ENCODE results near the gene NETO2. TPM values are rescaled to one million over a fixed set of nuclear protein-coding genes. Genes with fewer than 3 reads are reported as not detected.
"Not testable (repeated sequence)": the region's sequence is repeated elsewhere in the genome, so short reads cannot be mapped to it uniquely, and the experiment has no call there.

The NETO2 gene
- polyA plus RNA-seq, 2 donors = 3.0 to 5.0 TPM

DNA sequence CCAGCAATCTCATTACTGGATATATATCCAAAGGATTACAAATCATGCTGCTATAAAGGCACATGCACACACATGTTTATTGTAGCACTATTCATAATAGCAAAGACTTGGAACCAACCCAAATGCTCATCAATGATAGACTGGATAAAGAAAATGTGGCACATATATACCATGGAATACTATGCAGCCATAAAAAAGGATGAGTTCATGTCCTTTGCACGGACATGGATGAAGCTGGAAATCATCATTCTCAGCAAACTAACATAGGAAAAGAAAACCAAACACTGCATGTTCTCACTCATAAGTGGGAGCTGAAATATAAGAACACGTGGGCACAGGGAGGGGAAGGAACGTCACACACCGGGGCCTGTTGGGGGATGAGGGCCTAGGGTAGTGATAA lies 40.8 kb downstream of the NETO2 start:
- not testable (repeated sequence) for H3K27me3 ChIP-seq (ENCODE audit: control insufficient read depth in 1 of 2, insufficient read depth in 2 of 2, low read length in 2 of 2); H3K4me1 ChIP-seq (ENCODE audit: control insufficient read depth in 2 of 2, insufficient read depth in 2 of 2, low read length in 1 of 2)
- 94 to 99% methylated on average over 4 of the region's 4 CpGs for WGBS, 2 donors

DNA sequence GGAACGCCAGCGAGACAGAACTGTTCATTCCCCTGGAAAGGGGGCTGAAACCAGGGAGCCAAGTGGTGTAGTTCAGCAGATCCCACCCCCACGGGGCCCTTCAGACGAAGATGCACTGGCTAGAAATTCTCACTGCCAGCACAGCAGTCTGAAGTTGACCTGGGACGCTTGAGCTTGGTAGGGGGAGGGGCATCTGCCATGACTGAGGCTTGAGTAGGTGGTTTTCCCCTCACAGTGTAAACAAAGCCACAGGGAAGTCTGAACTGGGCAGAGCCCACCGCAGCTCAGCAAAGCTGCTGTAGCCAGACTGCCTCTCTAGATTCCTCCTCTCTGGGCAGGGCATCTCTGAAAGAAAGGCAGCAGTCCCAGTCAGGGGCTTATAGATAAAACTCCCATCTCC lies 46.6 kb downstream of the NETO2 start:
- not testable (repeated sequence) for H3K27me3 ChIP-seq (ENCODE audit: control insufficient read depth in 1 of 2, insufficient read depth in 2 of 2, low read length in 2 of 2); H3K36me3 ChIP-seq (ENCODE audit: control insufficient read depth in 2 of 2, insufficient read depth in 2 of 2, low read length in 1 of 2); H3K4me3 ChIP-seq (ENCODE audit: low read depth in 1 of 2, low read length in 2 of 2); H3K9me3 ChIP-seq (ENCODE audit: control insufficient read depth in 2 of 2, insufficient read depth in 1 of 2, low read depth in 1 of 2, low read length in 1 of 2); H3K27ac ChIP-seq (ENCODE audit: low read depth in 2 of 2, low read length in 1 of 2); H3K4me1 ChIP-seq (ENCODE audit: control insufficient read depth in 2 of 2, insufficient read depth in 2 of 2, low read length in 1 of 2)
- 82 to 86% methylated on average over 6 of the region's 6 CpGs for WGBS, 2 donors

More for the DNA sequence above, 40.8 kb downstream of the NETO2 start:
- H3K4me3 ChIP-seq (ENCODE audit: low read depth in 1 of 2, low read length in 2 of 2); H3K9me3 ChIP-seq (ENCODE audit: control insufficient read depth in 2 of 2, insufficient read depth in 1 of 2, low read depth in 1 of 2, low read length in 1 of 2); H3K27ac ChIP-seq (ENCODE audit: low read depth in 2 of 2, low read length in 1 of 2); H3K36me3 ChIP-seq (ENCODE audit: control insufficient read depth in 2 of 2, insufficient read depth in 2 of 2, low read length in 1 of 2): not testable (repeated sequence)

DNA sequence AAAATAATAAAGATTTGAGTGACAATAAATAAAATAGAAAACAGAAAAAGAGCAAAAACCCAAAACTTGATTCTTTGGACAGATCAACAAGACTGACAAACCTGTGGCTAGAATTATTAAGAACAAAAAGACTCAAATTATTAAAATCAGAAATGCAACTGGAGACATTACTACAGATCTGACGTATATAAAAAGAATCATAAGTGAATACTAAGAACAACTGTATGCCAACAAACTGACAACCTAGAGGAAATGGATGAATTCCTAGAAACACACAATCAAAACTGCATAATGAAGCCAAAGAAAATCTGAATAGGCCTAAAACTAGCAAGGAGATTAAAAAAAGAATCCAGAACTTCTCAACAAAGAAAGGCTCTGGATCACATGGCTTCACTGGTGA lies 47.4 kb downstream of the NETO2 start:
- Histone ChIP-seq H3K36me3 (ENCODE audit: control insufficient read depth in 2 of 2, insufficient read depth in 2 of 2, low read length in 1 of 2) (no peaks in the 10 kb centered on the region), H3K27ac (ENCODE audit: low read depth in 2 of 2, low read length in 1 of 2) (no peak overlapping the region), H3K4me3 (ENCODE audit: low read depth in 1 of 2, low read length in 2 of 2) (no peak overlapping the region), H3K4me1 (ENCODE audit: control insufficient read depth in 2 of 2, insufficient read depth in 2 of 2, low read length in 1 of 2) (no peaks in the 10 kb centered on the region), H3K9me3 (ENCODE audit: control insufficient read depth in 2 of 2, insufficient read depth in 1 of 2, low read depth in 1 of 2, low read length in 1 of 2) (no peaks in the 10 kb centered on the region), H3K27me3 (ENCODE audit: control insufficient read depth in 1 of 2, insufficient read depth in 2 of 2, low read length in 2 of 2) (no peaks in the 10 kb centered on the region)
- 71 to 79% methylated on average over 1 of the region's 1 CpG for WGBS, 2 donors

DNA sequence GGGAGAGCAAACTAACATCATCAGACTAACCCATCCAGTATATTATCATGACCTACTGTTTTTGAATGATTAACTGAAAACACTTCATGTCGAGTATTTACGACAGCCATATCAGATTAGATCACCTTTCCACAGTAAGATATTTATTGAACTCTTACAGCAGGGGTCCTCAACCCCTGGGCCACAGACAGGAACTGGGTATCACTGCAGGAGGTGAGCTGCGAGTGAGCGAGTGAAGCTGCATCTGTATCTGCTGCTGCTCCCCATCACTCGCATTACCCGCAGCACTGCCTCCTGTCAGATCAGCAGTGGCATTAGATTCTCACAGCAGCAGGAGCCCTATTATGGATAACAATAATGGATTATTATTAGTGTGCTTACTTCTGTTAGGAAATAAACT lies 59.5 kb downstream of the NETO2 start:
- Histone ChIP-seq H3K9me3 (ENCODE audit: control insufficient read depth in 2 of 2, insufficient read depth in 1 of 2, low read depth in 1 of 2, low read length in 1 of 2) (no peaks in the 10 kb centered on the region), H3K4me1 (ENCODE audit: control insufficient read depth in 2 of 2, insufficient read depth in 2 of 2, low read length in 1 of 2) (no peaks in the 10 kb centered on the region), H3K27me3 (ENCODE audit: control insufficient read depth in 1 of 2, insufficient read depth in 2 of 2, low read length in 2 of 2) (no peaks in the 10 kb centered on the region), H3K4me3 (ENCODE audit: low read depth in 1 of 2, low read length in 2 of 2) (no peak overlapping the region), H3K36me3 (ENCODE audit: control insufficient read depth in 2 of 2, insufficient read depth in 2 of 2, low read length in 1 of 2) (no peaks in the 10 kb centered on the region), H3K27ac (ENCODE audit: low read depth in 2 of 2, low read length in 1 of 2) (no peak overlapping the region)
- 90 to 94% methylated on average over 6 of the region's 6 CpGs for WGBS, 2 donors

DNA sequence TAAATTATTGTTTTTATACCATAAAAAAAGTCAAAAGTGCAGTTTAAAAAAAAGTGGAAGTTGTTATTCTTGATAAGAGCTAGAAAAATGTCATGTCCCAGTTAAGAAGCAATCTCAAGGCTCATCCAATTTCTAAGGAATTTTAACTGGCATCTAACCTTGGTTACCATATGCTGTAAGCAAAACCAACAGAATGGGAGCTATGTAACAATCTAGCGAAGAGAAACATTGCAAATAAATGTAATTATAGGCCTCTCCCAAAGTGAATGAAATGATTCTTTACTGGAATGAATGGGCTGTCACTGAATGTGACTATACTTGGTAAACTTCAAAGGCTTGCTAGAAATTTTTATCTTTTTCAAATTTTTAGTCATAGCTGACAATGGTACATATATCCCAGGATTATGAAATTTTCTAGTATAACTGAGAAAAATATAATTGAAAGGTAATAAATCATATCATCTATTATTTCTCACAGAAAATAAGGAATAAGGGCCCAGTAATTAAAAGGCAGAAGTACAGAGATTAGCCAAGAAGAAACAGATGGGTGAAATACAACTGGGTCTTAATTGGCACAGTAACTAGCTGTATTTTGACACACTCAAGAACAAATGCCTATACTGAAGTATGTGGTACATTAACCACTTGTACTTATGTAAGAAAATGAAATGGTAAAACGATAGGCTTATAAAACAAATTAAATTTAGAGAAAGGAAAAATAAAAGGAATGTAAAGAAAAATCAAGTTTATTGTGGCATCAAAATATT lies 61.5 kb downstream of the NETO2 start:
- Histone ChIP-seq H3K27me3 (ENCODE audit: control insufficient read depth in 1 of 2, insufficient read depth in 2 of 2, low read length in 2 of 2) (no peaks in the 10 kb centered on the region), H3K27ac (ENCODE audit: low read depth in 2 of 2, low read length in 1 of 2) (no peak overlapping the region), H3K4me1 (ENCODE audit: control insufficient read depth in 2 of 2, insufficient read depth in 2 of 2, low read length in 1 of 2) (no peaks in the 10 kb centered on the region), H3K9me3 (ENCODE audit: control insufficient read depth in 2 of 2, insufficient read depth in 1 of 2, low read depth in 1 of 2, low read length in 1 of 2) (no peaks in the 10 kb centered on the region), H3K4me3 (ENCODE audit: low read depth in 1 of 2, low read length in 2 of 2) (no peak overlapping the region), H3K36me3 (ENCODE audit: control insufficient read depth in 2 of 2, insufficient read depth in 2 of 2, low read length in 1 of 2) (no peaks in the 10 kb centered on the region)
- WGBS, 2 donors = 89 to 92% methylated on average over 2 of the region's 2 CpGs

DNA sequence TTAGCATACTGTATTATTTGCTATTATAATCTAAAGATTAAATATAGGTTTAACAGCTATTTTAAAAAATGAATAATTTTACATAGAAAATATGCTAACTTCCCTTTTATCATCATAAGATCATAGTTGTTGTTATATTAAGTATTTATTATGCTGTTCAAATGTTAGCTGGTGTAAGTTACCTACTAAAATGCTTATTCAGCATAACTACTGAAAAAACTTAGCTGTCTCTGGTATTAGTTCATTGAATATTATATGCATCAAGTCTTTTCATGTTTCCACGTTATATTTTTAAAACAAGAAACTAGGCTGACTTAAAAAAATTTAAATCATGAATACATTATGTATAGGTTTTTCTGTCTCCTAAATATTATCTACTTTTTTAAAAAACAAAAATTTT lies 62.6 kb downstream of the NETO2 start:
- 79 to 85% methylated on average over 1 of the region's 1 CpG for WGBS, 2 donors
- Histone ChIP-seq H3K27ac (ENCODE audit: low read depth in 2 of 2, low read length in 1 of 2) (no peak overlapping the region), H3K4me1 (ENCODE audit: control insufficient read depth in 2 of 2, insufficient read depth in 2 of 2, low read length in 1 of 2) (no peaks in the 10 kb centered on the region), H3K4me3 (ENCODE audit: low read depth in 1 of 2, low read length in 2 of 2) (no peak overlapping the region), H3K27me3 (ENCODE audit: control insufficient read depth in 1 of 2, insufficient read depth in 2 of 2, low read length in 2 of 2) (no peaks in the 10 kb centered on the region), H3K9me3 (ENCODE audit: control insufficient read depth in 2 of 2, insufficient read depth in 1 of 2, low read depth in 1 of 2, low read length in 1 of 2) (no peaks in the 10 kb centered on the region), H3K36me3 (ENCODE audit: control insufficient read depth in 2 of 2, insufficient read depth in 2 of 2, low read length in 1 of 2) (no peaks in the 10 kb centered on the region)

DNA sequence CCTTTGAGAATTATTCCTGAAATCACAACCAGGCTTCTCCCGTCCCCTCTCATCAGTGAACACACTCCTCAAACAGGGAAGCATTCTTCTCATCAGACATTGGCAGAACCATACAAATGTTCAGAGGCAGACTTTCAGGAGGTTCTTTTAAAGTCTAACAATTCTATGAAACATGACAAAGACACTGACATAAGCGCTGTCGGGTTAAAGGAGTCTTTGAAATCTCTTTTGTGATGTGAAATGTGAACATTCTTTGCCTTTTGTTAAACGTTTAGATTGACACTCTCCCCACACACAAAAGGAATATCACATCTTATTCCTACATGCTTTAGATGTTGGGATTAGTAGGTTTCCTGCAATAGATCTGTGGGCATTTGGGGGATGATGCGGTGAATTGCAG lies 63.9 kb downstream of the NETO2 start:
- no peak overlapping the region for H3K27ac ChIP-seq (ENCODE audit: low read depth in 2 of 2, low read length in 1 of 2)
- H3K4me1 ChIP-seq (ENCODE audit: control insufficient read depth in 2 of 2, insufficient read depth in 2 of 2, low read length in 1 of 2) = no peaks in the 10 kb centered on the region
- no peaks in the 10 kb centered on the region for H3K9me3 ChIP-seq (ENCODE audit: control insufficient read depth in 2 of 2, insufficient read depth in 1 of 2, low read depth in 1 of 2, low read length in 1 of 2)
- H3K27me3 ChIP-seq (ENCODE audit: control insufficient read depth in 1 of 2, insufficient read depth in 2 of 2, low read length in 2 of 2) = no peaks in the 10 kb centered on the region
- whole genome bisulfite sequencing, 2 donors = 71% methylated on average over 5 of the region's 5 CpGs
- H3K4me3 ChIP-seq (ENCODE audit: low read depth in 1 of 2, low read length in 2 of 2) = no peak overlapping the region
- H3K36me3 ChIP-seq (ENCODE audit: control insufficient read depth in 2 of 2, insufficient read depth in 2 of 2, low read length in 1 of 2) = no peaks in the 10 kb centered on the region

DNA sequence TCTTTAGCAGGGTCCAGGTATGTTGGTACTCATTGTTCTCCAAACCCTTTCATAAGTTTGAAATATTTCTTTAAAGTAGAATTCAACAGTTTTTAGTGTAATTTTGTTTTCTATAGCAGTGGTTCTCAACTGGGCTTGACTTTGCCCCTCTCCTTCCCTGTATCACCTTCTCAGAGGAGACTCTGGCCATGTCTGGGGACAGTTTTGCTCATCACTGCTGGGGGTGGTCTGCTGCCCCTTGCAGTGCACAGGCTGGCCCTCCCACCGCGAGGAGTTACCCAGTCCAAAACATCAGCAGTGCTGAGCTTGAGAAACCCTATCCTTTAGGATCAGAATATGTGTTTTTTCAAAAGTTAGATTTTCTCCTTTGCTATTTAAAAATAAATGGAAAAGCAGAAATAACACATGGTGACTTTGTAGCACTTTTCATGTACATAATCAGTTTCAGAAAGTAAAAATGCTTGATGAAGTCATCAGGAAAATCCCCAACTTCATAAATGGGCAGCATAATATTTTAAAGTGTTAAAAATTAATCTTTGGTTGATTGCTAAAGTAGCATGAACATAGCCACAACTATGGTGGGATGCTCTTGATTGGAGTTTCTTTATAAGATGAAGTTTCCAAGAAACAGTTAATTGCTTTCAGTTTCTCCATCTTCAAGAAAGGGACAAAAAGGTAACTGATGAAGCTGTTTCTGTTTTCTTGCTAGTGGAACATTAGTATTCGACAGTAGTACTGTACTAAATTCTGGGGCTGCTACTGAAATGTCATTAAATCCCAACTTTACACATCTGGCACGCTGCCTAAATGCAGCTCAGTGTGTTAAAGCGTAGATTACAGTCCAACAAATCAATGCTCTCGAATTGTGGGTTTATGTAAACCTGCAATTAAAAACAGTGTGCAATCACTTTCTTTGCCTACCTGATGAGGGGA lies 70.3 kb downstream of the NETO2 start:
- Histone ChIP-seq H3K27me3 (ENCODE audit: control insufficient read depth in 1 of 2, insufficient read depth in 2 of 2, low read length in 2 of 2) (no peaks in the 10 kb centered on the region), H3K9me3 (ENCODE audit: control insufficient read depth in 2 of 2, insufficient read depth in 1 of 2, low read depth in 1 of 2, low read length in 1 of 2) (no peaks in the 10 kb centered on the region), H3K4me3 (ENCODE audit: low read depth in 1 of 2, low read length in 2 of 2) (no peak overlapping the region), H3K36me3 (ENCODE audit: control insufficient read depth in 2 of 2, insufficient read depth in 2 of 2, low read length in 1 of 2) (no peaks in the 10 kb centered on the region), H3K27ac (ENCODE audit: low read depth in 2 of 2, low read length in 1 of 2) (no peak overlapping the region), H3K4me1 (ENCODE audit: control insufficient read depth in 2 of 2, insufficient read depth in 2 of 2, low read length in 1 of 2) (no peaks in the 10 kb centered on the region)
- 63 to 65% methylated on average over 6 of the region's 6 CpGs for WGBS, 2 donors

DNA sequence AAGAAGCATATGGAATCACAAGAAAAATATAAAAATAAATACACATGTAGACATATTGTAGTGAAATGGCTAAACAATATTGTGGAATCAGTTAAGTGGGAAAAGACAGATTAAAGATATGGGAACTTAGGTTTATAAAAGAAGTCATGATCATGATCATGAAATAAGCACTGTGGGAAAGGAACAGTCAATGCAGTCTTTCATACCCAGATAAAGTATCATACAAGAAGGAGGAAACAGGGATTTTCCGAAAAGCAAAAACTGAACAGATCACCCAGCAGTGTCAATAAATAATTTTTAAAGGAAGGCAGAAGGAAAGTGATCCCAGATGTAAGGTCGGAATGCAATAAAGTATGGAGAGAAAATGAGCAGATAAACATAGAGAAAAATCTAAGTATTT lies 71.6 kb downstream of the NETO2 start:
- Histone ChIP-seq H3K4me3 (ENCODE audit: low read depth in 1 of 2, low read length in 2 of 2) (no peak overlapping the region), H3K9me3 (ENCODE audit: control insufficient read depth in 2 of 2, insufficient read depth in 1 of 2, low read depth in 1 of 2, low read length in 1 of 2) (no peaks in the 10 kb centered on the region), H3K27me3 (ENCODE audit: control insufficient read depth in 1 of 2, insufficient read depth in 2 of 2, low read length in 2 of 2) (no peaks in the 10 kb centered on the region), H3K27ac (ENCODE audit: low read depth in 2 of 2, low read length in 1 of 2) (no peak overlapping the region), H3K4me1 (ENCODE audit: control insufficient read depth in 2 of 2, insufficient read depth in 2 of 2, low read length in 1 of 2) (no peaks in the 10 kb centered on the region), H3K36me3 (ENCODE audit: control insufficient read depth in 2 of 2, insufficient read depth in 2 of 2, low read length in 1 of 2) (no peaks in the 10 kb centered on the region)
- WGBS, 2 donors = 92 to 94% methylated on average over 2 of the region's 2 CpGs

All from esophagus (tissue), 2 donors.